Superior temporal gyrus (tissue), 1 donor: ENCODE measurements around the gene LGALS9.
A peak's percentile ranks its signal among the peaks of the same experiment; 100 is the strongest.
"Not testable (repeated sequence)": the region's sequence is repeated elsewhere in the genome, so short reads cannot be mapped to it uniquely, and the experiment has no call there.

Experiments used
- DNase-seq: peaks from one replicate; pipeline ENCODE4 v3.0.0-alpha.2; 2016; ENCODE audit errors: extremely low spot score

Gene LGALS9

DNA sequence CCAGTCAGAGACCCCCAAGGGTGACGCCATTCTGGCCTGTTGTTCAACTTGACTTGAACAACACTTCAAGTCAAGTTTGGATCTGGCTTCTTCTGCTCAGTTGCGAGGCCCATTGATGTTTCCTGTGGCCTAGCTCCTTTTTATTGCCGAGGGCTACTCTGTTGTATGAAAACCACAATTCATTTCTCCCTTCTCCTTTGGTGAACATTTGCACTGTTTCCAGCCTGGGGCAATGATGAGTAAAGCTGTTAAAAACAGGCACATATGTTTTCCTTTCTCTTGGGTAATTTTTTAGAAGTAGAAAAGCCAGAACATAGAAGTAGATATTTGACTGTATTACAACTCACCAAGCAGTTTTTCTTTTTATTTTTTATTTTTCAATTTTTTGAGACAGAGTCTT, 1.7 kb upstream of the LGALS9 start:
- not testable (repeated sequence) for DNase-seq

DNA sequence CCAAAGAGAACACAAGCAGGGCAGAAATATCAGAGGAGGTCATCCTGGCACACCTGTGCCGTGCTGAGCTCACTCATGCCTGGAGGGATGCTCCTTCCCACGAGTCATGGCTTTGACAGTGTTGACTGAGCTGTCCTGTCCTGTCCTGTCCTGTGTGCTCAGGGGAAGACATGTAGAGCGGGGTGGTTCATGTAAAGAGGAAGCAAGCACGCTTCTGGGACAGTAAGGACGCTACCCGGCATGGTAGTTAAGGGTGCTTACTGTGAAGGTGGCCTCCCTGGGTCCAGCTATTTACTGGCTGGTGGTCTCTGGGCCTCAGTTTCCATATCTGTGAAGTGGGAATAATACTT, 398 bp downstream of the LGALS9 start:
- DNase-seq = no peak

DNA sequence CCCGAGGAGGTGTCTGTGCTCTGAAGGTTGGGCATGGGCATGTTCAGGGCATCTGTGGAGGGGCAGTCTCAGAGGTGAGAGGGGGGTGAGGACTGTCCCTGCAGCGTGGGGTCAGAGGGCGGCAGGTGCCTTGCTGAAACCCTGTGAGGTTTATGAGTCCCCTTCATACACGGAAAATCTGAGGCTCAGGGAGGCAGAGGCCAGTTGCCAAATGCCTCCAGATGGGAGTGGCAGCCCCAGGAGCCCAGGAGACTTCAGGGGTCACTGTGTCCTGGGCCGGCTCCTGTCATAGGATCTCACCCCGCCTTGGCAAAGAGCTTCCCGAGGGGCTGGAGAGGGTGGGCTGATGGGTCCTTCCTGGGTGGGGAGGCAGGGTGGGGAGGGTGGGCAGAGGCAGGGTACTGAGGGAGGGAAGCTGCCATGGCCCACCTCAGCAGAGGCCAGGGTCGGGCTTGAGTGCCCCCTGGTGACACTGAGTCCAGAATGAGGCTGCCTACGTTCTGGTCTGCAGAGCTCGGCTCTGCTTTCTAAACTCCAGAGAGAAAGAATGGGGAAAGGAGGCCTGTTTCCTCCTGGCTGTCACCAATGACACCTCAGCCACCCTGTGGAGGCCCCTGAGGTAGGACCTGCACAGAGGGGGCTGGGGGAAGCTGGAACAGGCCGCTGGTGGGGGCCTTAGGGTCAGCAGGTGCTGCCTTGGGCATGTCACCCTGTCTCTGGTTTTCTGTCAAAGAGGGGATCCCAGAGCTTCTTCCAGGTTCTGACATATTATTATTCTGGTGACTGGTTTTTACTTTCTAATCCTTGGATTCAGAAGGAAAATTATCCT, 1.1 kb downstream of the LGALS9 start:
- DNase-seq = no peak

DNA sequence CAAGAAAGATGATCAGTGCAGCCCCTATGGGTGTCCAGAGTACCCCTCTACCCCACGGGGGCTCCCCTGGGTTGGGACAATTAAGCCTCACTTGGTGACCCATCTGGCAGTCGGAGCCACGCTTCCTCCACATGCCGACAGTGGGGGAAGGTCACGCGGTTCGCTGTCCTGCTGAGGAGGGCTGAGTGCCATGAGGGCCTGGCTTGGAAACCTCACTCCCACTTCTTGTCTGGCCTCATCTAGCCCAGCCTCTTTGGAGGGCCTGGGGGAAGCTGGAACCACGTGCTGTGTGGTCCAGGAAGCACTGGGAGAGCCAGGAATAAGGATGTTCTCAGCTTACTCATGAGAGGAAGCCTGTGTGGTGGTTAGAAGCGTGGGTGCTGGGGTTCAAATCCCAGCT, 1.8 kb downstream of the LGALS9 start:
- DNase-seq = not testable (repeated sequence)

DNA sequence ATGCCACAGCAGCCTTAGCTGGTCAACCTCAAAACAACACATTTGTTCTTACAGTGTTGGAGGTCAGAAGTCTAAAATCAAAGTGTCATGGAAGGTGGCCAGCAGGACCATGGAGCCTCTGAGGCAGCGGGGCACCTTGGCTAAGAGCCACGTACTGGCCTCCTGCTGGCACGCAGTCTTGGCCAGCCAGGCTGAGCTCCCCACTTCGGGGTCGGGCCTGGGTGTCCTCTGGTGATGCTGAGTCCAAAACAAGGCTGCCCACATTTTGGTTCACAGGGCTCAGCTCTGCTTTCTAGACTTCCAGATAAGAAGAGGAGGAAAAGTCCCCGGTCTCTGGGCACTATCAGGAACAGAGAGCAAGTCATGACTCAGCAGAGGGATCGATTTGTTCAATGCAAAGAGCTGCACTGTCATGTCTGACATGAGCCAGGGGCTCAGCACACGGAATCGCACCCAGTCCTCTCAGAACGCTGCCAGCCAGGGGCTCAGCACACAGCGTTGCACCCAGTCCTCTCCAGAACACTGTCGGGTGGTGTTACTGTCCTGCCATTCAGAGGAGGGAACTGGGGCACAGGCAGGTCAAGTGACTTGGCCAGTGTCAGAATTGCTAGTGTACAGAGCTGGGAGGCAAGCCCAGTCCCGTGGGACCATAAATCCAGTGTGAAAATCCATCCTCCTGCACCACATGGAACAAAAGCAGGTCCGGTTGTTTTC, 2.5 kb downstream of the LGALS9 start:
- no peak for DNase-seq

DNA sequence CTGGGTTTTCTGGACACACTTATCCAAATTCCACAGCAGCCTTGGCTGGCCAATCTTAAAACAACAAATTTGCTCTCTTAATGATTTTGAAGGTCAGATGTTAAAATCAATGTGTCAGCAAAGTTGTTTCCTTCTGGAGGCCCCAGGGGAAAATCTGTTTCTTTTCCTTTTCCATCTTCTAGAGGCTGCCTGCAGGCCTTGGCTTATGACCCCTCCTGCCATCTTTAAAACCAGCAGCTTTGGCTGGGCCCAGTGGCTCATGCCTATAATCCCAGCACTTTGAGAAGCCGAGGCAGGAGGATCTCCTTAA, 3.0 kb downstream of the LGALS9 start:
- no peak for DNase-seq

DNA sequence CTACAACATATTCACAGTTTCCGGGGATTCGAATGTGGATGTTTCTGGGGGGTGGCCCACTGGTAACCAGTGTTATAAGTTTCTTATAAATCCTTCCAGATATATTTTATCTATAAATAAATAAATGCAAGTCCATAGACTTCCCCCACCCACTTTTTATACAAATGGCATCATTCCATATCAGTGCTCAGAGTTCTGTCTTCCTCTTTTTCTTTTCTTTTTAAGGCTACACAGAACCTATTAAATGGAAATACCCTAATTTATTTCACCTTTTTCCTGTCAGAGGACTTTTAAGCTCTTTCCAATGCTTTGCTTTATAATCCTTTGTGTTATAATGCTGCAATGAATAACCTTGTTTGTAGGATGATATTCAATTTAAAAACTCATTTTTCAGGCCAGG, 3.8 kb downstream of the LGALS9 start:
- DNase-seq = no peak

DNA sequence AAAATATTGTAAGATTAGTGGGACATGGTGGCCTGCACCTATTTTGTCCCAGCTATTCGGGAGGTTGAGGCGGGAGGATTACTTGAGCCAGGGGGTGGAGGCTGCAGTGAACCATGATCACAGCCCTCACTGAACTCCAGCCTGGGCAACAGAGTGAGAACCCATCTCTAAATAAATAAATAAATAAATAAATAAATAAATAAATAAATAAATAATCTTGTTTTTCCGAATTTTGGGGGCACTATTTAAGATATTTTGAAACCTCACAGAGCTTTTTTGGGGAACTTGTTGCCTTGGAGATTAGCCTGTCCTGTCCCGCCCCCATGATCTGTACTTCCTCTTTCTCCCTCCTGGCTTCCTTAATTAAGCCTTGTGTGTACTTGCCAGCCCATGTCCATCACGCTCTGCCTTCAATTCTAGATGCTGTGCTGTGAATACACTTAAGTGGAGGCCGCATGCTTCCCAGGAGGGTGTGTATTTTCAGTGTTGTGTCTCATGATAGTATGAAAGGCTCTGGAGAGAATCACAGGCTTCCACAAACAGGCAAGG, 4.4 kb downstream of the LGALS9 start:
- DNase-seq = no peak

DNA sequence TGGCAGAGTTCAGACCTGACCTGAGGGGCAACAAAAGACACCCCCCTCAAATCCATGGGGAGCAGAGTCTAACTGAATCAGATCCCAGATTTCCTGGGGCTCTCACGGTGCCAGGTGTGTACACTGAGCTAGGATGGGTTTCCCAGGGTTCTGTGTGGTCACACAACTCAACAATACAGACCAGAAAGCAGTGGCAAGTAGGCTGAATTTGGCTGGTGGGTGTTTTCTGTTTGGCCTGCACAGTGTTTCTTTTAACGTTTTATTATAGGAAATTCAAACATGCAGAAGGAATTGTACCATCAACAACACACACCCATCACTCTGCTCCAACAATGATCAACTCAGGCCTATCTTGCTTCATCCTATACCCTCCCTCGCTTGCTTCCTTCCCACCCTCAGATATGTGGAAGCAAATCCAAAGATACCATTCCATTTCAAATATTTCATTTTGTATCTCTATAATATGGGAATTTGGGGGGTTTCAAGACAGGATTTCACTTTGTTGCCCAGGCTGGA, 5.1 kb downstream of the LGALS9 start:
- not testable (repeated sequence) for DNase-seq

DNA sequence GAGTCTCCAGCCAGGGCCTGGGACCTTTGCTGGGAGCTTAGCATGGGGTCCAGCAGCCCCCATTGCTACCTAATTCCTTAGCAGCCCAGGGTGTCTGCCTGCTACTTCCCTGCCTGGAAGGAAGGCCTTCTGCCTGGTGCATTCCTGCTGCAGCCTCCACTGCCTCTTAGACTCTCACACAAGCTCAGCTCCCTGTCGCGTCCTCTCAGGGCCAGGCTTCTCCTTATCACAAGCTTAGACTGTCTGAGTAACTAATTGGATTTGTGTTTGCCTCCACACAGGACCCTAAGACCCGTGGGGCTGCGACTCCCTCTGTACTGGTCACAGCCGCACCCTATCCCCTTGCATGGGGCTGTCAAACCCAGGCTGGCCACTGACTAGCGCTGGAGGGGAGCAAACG, 6.8 kb downstream of the LGALS9 start:
- DNase-seq = not testable (repeated sequence)

DNA sequence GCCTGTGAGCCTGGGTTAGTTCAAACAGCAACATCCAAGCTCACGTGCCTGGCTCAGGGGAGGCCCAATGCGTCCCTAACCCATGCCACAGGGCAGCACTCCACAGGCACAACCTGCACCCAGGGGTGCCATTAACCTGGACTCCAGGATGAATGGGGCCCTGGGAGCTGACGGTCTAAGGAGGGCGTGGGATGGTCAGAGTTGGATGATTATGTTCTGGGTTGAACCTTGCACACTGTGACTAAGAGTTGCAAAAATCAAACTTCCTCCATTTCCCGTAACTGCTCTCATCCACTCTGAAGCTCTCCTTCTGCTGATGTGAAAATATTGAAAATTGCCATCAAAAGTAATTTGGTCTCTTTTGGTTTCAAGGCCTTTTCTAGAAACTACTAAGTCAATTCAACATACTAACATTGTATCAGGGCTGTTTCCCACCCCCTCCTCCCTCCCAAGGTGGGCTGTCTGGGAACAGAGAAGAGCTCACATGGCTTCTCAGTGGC, 7.5 kb downstream of the LGALS9 start:
- DNase-seq = not testable (repeated sequence)

DNA sequence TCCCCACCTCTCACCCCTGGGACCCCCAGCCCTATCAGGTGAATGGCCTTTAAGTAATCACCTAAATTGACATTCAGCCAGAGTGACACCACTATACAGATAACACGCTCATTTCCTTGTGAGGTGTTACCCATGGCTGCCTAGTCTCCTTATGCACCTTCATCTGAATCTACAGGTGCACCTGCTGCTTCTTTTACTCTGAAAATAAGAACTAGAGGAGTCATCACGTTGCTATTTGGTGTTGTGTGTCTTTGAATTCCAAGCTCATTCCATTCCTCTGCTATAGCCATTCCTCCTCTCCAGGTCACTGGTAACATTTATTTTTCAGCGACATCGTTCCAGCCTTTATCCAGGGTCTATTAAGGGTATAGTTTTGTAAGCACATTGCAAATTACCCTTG, 9.8 kb downstream of the LGALS9 start:
- DNase-seq = no peak

DNA sequence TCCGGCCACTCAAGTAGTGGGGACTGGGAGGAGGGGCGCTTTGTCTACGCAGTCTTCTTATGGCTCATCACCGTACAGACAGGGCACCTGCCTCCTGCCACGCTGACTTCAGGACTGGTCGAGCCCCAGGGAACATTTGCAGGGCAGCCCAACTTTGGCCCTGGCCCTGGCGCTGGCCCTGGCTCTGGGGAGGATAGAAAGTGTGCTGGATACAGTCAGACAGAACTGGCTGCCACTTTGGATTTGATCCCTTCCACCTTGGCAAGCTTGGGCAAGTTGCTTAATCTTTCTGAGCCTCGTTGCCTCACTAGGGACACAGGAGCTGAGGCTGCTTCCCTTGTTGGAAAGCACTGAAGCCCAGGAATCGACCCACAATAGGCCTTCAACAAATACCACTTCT, 13.6 kb downstream of the LGALS9 start:
- no peak for DNase-seq

DNA sequence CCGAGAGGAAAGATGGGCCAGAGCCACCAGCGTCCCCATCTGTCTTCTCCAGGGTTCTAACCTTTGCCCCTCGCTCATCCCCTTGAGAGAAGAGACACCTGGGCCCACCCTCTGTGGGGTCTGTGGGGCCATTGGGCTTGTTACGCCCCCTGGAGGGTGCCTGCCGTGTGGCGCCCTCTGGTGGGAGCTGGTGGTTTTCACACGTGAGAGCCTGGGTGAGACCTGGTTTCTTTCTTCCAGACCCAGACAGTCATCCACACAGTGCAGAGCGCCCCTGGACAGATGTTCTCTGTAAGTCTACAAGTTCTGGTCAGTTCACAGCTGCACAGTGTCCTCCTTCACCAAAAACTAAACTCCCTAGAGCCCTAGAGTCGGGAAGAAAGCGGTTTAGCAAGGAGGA, 14.6 kb downstream of the LGALS9 start:
- not testable (repeated sequence) for DNase-seq

DNA sequence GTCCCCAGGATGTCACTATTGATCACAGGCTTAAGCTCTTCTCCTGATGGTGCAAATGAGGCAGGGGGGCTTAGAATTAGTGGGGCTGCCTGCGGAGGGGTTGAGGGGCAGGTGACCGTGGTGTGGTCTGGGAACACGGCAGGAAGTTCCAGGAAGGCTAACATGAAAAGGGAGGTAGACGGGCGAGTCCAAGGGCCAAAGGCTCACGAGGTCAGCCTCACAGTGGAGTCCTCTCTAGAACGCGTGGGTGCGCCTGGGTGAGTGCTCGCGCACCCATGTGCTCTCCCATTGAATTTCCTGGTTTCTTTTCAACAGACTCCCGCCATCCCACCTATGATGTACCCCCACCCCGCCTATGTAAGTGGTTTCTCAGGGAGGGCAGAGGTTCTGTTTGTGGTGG, 15.2 kb downstream of the LGALS9 start:
- DNase-seq = no peak

DNA sequence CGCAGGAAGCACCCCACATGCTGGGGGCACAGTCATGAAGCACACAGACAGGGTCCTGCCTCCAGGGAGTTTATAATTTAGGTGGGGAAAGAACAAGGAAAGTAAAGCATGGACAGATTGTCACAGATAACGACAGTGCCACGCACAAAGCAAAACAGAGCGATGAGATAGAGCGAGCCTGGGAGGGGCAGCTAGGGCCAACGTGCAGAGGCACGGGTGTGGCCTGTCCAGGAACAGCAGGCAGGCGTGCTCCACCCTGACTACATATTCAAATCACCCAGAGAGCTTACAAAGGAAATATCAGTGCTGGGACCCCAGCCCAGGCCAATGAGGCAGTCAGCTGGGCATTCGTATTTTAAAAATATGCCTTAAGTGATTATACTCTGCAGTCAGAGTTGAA, 16.8 kb downstream of the LGALS9 start:
- no peak for DNase-seq

DNA sequence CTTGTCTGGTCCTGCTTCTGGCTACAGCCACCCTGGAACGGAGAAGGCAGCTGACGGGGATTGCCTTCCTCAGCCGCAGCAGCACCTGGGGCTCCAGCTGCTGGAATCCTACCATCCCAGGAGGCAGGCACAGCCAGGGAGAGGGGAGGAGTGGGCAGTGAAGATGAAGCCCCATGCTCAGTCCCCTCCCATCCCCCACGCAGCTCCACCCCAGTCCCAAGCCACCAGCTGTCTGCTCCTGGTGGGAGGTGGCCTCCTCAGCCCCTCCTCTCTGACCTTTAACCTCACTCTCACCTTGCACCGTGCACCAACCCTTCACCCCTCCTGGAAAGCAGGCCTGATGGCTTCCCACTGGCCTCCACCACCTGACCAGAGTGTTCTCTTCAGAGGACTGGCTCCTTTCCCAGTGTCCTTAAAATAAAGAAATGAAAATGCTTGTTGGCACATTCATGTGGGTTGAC, 18.2 kb downstream of the LGALS9 start:
- DNase-seq = peak; percentile 72

DNA sequence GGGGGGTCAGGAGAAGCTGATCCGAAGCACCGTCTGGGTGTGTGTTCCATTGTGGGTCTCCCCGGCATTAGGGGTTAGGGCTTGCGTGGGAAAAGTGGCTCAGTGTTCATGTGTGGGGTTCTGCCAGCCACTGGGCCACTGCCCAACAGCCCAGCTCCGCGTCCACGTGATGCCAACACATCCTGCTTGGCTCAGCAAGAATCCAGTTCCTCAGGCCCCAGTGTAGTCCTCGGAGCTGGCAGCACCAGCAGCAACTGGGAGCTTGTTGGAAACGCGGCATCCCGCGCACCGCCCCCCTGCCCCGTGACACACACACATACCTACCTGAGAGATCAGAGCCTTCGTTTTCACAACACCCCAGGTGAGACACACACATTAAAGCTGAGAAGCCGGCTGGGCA, 18.9 kb downstream of the LGALS9 start:
- peak; percentile 56 for DNase-seq

DNA sequence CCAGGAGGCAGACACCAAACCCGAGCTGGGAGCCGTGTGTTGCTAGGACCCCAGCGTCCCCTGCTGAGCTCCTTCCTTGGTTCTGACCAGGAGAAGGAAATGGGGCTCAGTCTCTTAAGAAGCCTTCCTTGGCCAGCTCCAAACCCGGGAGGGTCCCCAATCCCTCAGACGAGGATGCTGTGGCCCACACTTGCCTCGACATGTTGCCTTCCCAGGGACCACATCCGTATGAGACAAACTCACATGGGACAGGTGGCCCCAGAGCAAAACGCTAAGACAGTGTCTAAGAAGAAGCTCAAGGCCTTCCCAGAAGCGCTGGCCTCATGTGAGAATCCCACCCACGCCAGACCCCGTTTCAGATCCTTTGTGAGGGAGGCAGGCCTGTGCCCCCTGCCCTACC, 19.8 kb downstream of the LGALS9 start:
- DNase-seq = no peak

DNA sequence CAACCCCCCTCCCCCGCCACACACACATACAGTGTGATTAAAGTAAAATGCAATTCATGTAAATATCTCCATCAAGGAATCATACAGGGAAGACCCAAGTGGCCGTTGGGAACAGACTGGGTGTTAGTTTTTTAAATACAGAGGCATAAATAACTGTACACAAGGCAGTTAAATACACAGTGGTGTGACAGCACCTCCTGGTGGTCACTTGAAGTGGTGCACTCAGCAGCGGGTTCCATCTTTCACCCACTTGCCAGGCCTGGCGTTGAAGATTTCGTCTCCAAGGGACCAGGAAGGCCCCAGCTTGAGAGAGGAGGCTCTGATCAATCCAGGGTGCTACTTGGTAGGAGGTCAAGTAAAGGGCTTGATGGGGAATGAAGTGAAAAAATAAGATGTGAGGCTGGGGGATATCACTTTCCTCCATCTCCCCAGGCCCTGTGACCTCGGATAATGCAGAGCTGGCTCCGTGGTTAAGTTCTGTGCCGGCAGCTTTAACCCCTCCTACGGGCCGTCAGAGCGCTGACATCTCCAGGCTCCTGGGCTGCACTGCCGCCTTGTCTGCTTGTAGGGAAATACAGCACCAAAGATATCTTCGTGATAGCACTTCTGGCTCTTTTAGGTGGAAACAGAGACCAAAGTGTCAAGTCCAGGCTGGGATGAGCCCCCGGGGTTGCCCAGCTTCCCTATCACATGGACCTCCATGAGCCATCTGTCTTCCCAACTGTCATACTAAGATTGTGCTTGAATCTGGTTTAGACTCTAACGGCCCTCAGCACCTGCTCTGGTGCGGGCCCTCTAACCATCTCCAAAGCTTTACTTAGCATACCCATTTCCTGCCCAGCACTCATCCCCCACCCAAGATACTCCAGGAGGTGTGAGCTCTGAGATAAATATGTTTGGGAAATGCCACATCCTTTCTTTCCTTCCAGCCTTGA, 20.7 kb downstream of the LGALS9 start:
- DNase-seq = peak; percentile 74

DNA sequence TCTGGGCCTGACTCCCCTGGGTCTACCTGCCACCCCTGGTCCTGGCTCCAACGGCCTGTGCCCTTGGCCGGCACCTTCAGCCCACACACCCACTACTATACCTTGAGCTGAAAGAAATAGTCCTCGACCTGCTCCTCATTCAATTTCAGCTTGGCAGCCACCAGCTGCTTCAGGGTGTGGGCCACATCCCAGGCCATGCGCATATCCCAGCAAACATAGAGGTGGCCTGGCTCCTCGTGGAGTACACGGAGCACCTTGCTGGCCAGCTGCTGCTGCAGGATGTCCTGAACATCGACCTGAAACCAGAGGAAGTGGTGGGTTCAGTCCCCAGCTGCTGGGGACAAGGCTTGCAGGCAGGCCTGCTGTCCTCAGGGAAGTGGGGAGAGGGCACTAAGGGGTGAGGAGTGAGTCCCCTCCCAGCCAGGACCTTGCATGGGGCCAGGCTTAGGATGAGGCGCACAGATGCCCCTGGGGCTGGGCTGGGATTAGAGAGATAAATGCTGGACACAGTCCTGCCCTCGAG, 22.5 kb downstream of the LGALS9 start:
- DNase-seq = not testable (repeated sequence)
